Liver (tissue), 9 donors: ENCODE measurements around the gene ELN. TPM values are rescaled to one million over a fixed set of nuclear protein-coding genes. Genes with fewer than 3 reads are reported as not detected.

Source experiments
- DNase-seq: peaks from one replicate; pipeline ENCODE4 v3.0.0-alpha.2; 2017; ENCODE audit warnings: low spot score
- H3K27ac ChIP-seq, 2 donors: one replicate each; pipeline ENCODE4 v1.7.0; 2013; ENCODE audit warnings: inconsistent platforms in 2 of 2, low read length in 2 of 2, control low read depth in 1 of 2, low read depth in 1 of 2, mild to moderate bottlenecking in 1 of 2
- H3K27me3 ChIP-seq, 4 donors: one replicate each; pipeline versions ENCODE4 v1.6.1 to v1.7.0; 2013; ENCODE audit warnings: low read length in 3 of 4, inconsistent platforms in 1 of 4, mild to moderate bottlenecking in 1 of 4, moderate library complexity in 1 of 4; ENCODE audit not compliant: control insufficient read depth in 4 of 4, insufficient read depth in 4 of 4
- H3K36me3 ChIP-seq, 4 donors: one replicate each; pipeline versions ENCODE4 v1.6.1 to v1.7.0; 2013; ENCODE audit warnings: low read length in 3 of 4, mild to moderate bottlenecking in 3 of 4, low read depth in 1 of 4, moderate library complexity in 1 of 4; ENCODE audit not compliant: control insufficient read depth in 4 of 4, insufficient read depth in 3 of 4
- H3K4me1 ChIP-seq, 4 donors: one replicate each; pipeline versions ENCODE4 v1.6.1 to v1.7.0; 2013; ENCODE audit warnings: low read length in 3 of 4, mild to moderate bottlenecking in 3 of 4, moderate library complexity in 1 of 4; ENCODE audit not compliant: control insufficient read depth in 4 of 4, insufficient read depth in 4 of 4
- H3K4me3 ChIP-seq, 3 donors: one replicate each; pipeline versions ENCODE4 v1.6.1 to v1.7.0; 2013; ENCODE audit warnings: low read length in 3 of 3, control low read depth in 1 of 3, low read depth in 1 of 3, mild to moderate bottlenecking in 1 of 3
- H3K9ac ChIP-seq, 2 donors: one replicate each; pipeline ENCODE4 v1.7.0; 2013; ENCODE audit warnings: low read length in 2 of 2, mild to moderate bottlenecking in 2 of 2, moderate library complexity in 2 of 2, control low read depth in 1 of 2, low read depth in 1 of 2
- H3K9me3 ChIP-seq, 4 donors: one replicate each; pipeline versions ENCODE4 v1.6.1 to v1.7.0; 2013; ENCODE audit warnings: low read length in 3 of 4; ENCODE audit not compliant: control insufficient read depth in 4 of 4
- EGR1 ChIP-seq, 2 donors: IDR thresholded peaks; 2 replicates each; pipeline ENCODE4 v1.6.1; 2016 to 2018; ENCODE audit warnings: antibody characterized with exemption in 2 of 2, low read depth in 2 of 2
- FOXA1 ChIP-seq: IDR thresholded peaks from 2 replicates; pipeline ENCODE4 v1.6.1; 2016; ENCODE audit warnings: antibody characterized with exemption
- FOXA2 ChIP-seq: IDR thresholded peaks from 2 replicates; pipeline ENCODE4 v1.6.1; 2016; ENCODE audit warnings: antibody characterized with exemption
- GABPA ChIP-seq, 2 donors: IDR thresholded peaks in 1 of 2; conservative IDR thresholded peaks in 1 of 2; 2 replicates each; pipeline ENCODE4 v1.6.1; 2016; ENCODE audit warnings: antibody characterized with exemption in 2 of 2, mild to moderate bottlenecking in 1 of 2, moderate library complexity in 1 of 2
- HNF4A ChIP-seq, 2 donors: conservative IDR thresholded peaks; 2 replicates each; pipeline ENCODE4 v1.6.1; 2016; ENCODE audit warnings: antibody characterized with exemption in 2 of 2, mild to moderate bottlenecking in 2 of 2
- HNF4G ChIP-seq: IDR thresholded peaks from 2 replicates; pipeline ENCODE4 v1.6.1; 2016; ENCODE audit warnings: antibody characterized with exemption
- JUND ChIP-seq, 2 donors: IDR thresholded peaks; 2 replicates each; pipeline ENCODE4 v1.6.1; 2016; ENCODE audit warnings: antibody characterized with exemption in 2 of 2
- NR2F2 ChIP-seq: IDR thresholded peaks from 2 replicates; pipeline ENCODE4 v1.6.1; 2016; ENCODE audit warnings: antibody characterized with exemption
- RAD21 ChIP-seq, 2 donors: IDR thresholded peaks; 2 replicates each; pipeline ENCODE4 v1.6.1; 2016; ENCODE audit warnings: antibody characterized with exemption in 2 of 2, mild to moderate bottlenecking in 2 of 2
- RXRA ChIP-seq, 2 donors: IDR thresholded peaks; 2 replicates each; pipeline ENCODE4 v1.6.1; 2017 to 2018; ENCODE audit warnings: antibody characterized with exemption in 2 of 2, mild to moderate bottlenecking in 1 of 2
- SP1 ChIP-seq: IDR thresholded peaks from 2 replicates; pipeline ENCODE4 v1.6.1; 2018; ENCODE audit warnings: antibody characterized with exemption, mild to moderate bottlenecking
- YY1 ChIP-seq: IDR thresholded peaks from 2 replicates; pipeline ENCODE4 v1.6.1; 2016; ENCODE audit warnings: antibody characterized with exemption, mild to moderate bottlenecking
- WGBS: extraction: QIAGEN DNeasy Blood & Tissue Kit; methylation state at CpG from one replicate; pipeline ENCODE4 v1.1.7; 2013; 5-methylcytosine and 5-hydroxymethylcytosine counted together
- polyA plus RNA-seq, 2 donors: library from polyadenylated mRNA; stranded (reverse) in 1 of 2; unstranded in 1 of 2; fragments of 200-250 nt in 1 of 2; fragments of >200 nt in 1 of 2; fragmentation: Nextera tagmentation in 1 of 2; extraction: Ambion mirVana in 1 of 2; gene quantifications; one replicate each; pipeline versions ENCODE4 v1.2.1 to v1.2.3, GENCODE V29; 2013 to 2015
- total RNA-seq, 2 donors: library from RNA; depleted of rRNA; stranded (reverse); fragments of >200 nt; gene quantifications; one replicate each; pipeline ENCODE4 v1.2.3, GENCODE V29; 2014
- TF ChIP-seq, protein P1 (sequence below): IDR thresholded peaks from 2 replicates; pipeline ENCODE4 v1.6.1; 2016; ENCODE audit warnings: antibody characterized with exemption
- TF ChIP-seq, protein P2 (sequence below): fragments of 150-350 bp; IDR thresholded peaks from 2 replicates; pipeline ENCODE4 v1.5.1; 2017; ENCODE audit warnings: improper control_type of control experiment, low read depth, low read length; ENCODE audit not compliant: missing input control
- TF ChIP-seq, protein P3 (sequence below): IDR thresholded peaks from 2 replicates; pipeline ENCODE4 v1.6.1; 2016; ENCODE audit warnings: antibody characterized with exemption
- TF ChIP-seq, protein P4 (sequence below): IDR thresholded peaks from 2 replicates; pipeline ENCODE4 v1.6.1; 2016; ENCODE audit warnings: antibody characterized with exemption
- TF ChIP-seq, protein P5 (sequence below): IDR thresholded peaks from 2 replicates; pipeline ENCODE4 v1.6.1; 2016; ENCODE audit warnings: antibody characterized with exemption, mild to moderate bottlenecking
- donor health status: healthy.
- donor health status: healthy.
- donor health status: healthy.
- donor health status: healthy.
- donor health status: healthy.

Gene ELN
- total and polyA plus RNA-seq, 4 donors: 2.7 to 16.3 (median 9.7) TPM

DNA sequence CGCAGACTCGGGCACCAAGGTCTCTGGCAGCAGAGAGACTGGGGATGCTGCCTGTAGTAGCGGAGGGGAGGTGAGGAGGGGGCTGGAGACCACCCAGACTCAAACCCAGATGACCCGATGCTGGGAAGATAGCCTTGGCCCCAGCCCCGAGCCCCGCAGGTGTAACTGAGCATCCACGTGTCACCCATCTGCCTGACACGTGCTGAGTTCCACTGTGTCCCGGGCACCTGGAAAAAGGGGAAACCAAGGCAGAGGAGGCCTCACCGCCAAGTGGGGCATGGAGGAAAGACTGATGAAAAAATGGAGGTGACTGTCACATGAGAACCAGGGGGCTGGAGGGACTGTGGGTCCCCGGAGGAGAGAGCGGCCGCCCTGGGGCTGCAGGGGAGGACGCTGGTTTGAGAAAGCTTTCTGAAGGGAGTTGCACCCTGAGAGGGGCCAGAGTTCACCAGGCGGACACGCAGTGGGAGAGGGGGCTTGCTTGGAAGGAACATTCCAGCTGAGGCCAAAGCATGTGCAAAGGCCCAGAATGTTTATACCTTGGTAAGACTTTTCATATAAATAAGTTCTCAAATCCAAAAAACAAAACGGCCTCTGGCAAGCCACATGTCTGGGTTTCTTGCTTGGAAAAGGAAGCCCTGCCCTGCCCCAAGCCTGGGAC is 27.4 kb upstream of the ELN start:
- no peak overlapping the region for H3K9ac ChIP-seq
- H3K9me3 ChIP-seq: no peaks in the 10 kb centered on the region
- no peak overlapping the region for H3K4me3 ChIP-seq
- 90% methylated on average over 17 of the region's 17 CpGs for WGBS
- no peaks in the 10 kb centered on the region for H3K36me3 ChIP-seq
- no peak for DNase-seq
- no peaks in the 10 kb centered on the region for H3K4me1 ChIP-seq
- H3K27ac ChIP-seq: no peak overlapping the region
- TF ChIP-seq GABPA (IDR thresholded peaks at IDR 0.05 in 1 of 2, conservative IDR thresholded peaks at IDR 0.05 in 1 of 2) (no peak), FOXA2 (no peak)
- TF ChIP-seq, protein P1, sequence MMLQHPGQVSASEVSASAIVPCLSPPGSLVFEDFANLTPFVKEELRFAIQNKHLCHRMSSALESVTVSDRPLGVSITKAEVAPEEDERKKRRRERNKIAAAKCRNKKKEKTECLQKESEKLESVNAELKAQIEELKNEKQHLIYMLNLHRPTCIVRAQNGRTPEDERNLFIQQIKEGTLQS: no peak
- TF ChIP-seq, protein P2, sequence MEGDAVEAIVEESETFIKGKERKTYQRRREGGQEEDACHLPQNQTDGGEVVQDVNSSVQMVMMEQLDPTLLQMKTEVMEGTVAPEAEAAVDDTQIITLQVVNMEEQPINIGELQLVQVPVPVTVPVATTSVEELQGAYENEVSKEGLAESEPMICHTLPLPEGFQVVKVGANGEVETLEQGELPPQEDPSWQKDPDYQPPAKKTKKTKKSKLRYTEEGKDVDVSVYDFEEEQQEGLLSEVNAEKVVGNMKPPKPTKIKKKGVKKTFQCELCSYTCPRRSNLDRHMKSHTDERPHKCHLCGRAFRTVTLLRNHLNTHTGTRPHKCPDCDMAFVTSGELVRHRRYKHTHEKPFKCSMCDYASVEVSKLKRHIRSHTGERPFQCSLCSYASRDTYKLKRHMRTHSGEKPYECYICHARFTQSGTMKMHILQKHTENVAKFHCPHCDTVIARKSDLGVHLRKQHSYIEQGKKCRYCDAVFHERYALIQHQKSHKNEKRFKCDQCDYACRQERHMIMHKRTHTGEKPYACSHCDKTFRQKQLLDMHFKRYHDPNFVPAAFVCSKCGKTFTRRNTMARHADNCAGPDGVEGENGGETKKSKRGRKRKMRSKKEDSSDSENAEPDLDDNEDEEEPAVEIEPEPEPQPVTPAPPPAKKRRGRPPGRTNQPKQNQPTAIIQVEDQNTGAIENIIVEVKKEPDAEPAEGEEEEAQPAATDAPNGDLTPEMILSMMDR: no peak
- H3K27me3 ChIP-seq: no peaks in the 10 kb centered on the region

DNA sequence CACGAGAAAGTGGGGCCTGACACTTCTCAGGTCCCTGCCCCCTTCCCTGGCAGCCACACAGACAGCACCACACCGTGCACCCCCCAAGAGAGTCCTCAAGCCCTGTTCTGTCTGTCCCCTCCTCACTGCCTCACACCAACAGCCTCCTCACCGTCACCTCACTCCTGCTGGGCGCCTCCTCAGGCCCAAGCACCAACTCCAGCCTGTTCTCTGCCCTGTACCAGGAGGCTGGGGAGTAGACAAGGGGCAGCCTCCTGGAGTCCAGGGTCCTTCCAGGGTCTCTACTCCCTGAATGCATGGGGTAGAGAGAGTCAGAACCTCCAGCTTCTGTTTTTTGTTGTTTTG is 26.9 kb upstream of the ELN start:
- Histone ChIP-seq H3K36me3 (no peaks in the 10 kb centered on the region), H3K27ac (no peak overlapping the region), H3K9me3 (no peaks in the 10 kb centered on the region), H3K4me3 (no peak overlapping the region), H3K9ac (no peak overlapping the region), H3K4me1 (no peaks in the 10 kb centered on the region), H3K27me3 (no peaks in the 10 kb centered on the region)
- DNase-seq: no peak
- no peak for TF ChIP-seq NR2F2
- TF ChIP-seq JUND (IDR thresholded peaks at IDR 0.05): no peak
- TF ChIP-seq RAD21 (IDR thresholded peaks at IDR 0.05): no peak
- TF ChIP-seq SP1: no peak
- TF ChIP-seq YY1: no peak
- TF ChIP-seq GABPA (IDR thresholded peaks at IDR 0.05 in 1 of 2, conservative IDR thresholded peaks at IDR 0.05 in 1 of 2): no peak
- TF ChIP-seq FOXA1: no peak
- 83% methylated on average over 4 of the region's 4 CpGs for WGBS

DNA sequence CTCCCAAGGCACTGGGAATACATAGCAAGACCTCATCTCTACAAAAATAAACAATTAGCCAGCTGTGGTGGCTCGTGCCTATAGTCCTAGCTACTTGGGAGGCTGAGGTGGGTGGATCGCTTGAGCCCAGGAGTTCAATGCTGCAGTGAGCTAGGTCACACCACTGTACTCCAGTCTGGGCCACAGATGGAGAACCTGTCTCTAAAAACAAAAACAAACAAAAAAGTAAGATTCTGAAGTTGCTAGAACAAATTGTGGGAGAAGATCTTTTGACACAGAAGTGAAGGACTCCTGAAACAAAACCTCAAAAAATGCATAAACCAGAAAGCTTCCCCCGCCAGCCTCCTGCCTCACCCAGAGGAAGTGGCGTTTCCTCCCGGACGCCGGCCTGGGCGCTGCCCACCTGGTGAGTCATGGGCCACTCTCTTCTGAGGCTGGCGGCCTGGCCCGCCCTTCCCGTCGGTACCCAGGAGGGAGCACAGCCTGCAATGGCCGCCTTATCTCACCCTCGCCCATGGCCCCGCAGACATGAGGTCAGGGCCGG is 25.4 kb upstream of the ELN start:
- Histone ChIP-seq H3K4me3 (no peak overlapping the region), H3K9ac (no peak overlapping the region)
- no peak for TF ChIP-seq YY1
- TF ChIP-seq, protein P3, sequence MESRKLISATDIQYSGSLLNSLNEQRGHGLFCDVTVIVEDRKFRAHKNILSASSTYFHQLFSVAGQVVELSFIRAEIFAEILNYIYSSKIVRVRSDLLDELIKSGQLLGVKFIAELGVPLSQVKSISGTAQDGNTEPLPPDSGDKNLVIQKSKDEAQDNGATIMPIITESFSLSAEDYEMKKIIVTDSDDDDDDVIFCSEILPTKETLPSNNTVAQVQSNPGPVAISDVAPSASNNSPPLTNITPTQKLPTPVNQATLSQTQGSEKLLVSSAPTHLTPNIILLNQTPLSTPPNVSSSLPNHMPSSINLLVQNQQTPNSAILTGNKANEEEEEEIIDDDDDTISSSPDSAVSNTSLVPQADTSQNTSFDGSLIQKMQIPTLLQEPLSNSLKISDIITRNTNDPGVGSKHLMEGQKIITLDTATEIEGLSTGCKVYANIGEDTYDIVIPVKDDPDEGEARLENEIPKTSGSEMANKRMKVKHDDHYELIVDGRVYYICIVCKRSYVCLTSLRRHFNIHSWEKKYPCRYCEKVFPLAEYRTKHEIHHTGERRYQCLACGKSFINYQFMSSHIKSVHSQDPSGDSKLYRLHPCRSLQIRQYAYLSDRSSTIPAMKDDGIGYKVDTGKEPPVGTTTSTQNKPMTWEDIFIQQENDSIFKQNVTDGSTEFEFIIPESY: no peak
- TF ChIP-seq, protein P2: no peak
- TF ChIP-seq, protein P4, sequence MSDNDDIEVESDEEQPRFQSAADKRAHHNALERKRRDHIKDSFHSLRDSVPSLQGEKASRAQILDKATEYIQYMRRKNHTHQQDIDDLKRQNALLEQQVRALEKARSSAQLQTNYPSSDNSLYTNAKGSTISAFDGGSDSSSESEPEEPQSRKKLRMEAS: no peak
- no peak for TF ChIP-seq RXRA (IDR thresholded peaks at IDR 0.05)
- no peak for TF ChIP-seq SP1
- no peak for TF ChIP-seq HNF4G
- TF ChIP-seq EGR1 (IDR thresholded peaks at IDR 0.05; ENCODE audit: low read depth in 2 of 2): no peak
- TF ChIP-seq RAD21 (IDR thresholded peaks at IDR 0.05): no peak
- TF ChIP-seq, protein P5, sequence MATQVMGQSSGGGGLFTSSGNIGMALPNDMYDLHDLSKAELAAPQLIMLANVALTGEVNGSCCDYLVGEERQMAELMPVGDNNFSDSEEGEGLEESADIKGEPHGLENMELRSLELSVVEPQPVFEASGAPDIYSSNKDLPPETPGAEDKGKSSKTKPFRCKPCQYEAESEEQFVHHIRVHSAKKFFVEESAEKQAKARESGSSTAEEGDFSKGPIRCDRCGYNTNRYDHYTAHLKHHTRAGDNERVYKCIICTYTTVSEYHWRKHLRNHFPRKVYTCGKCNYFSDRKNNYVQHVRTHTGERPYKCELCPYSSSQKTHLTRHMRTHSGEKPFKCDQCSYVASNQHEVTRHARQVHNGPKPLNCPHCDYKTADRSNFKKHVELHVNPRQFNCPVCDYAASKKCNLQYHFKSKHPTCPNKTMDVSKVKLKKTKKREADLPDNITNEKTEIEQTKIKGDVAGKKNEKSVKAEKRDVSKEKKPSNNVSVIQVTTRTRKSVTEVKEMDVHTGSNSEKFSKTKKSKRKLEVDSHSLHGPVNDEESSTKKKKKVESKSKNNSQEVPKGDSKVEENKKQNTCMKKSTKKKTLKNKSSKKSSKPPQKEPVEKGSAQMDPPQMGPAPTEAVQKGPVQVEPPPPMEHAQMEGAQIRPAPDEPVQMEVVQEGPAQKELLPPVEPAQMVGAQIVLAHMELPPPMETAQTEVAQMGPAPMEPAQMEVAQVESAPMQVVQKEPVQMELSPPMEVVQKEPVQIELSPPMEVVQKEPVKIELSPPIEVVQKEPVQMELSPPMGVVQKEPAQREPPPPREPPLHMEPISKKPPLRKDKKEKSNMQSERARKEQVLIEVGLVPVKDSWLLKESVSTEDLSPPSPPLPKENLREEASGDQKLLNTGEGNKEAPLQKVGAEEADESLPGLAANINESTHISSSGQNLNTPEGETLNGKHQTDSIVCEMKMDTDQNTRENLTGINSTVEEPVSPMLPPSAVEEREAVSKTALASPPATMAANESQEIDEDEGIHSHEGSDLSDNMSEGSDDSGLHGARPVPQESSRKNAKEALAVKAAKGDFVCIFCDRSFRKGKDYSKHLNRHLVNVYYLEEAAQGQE: no peak
- no peak for TF ChIP-seq HNF4A (conservative IDR thresholded peaks at IDR 0.05)
- TF ChIP-seq FOXA2: no peak

More for the DNA sequence above, 25.4 kb upstream of the ELN start:
- H3K27ac ChIP-seq: no peak overlapping the region
- H3K9me3 ChIP-seq: no peaks in the 10 kb centered on the region
- no peak for DNase-seq
- H3K27me3 ChIP-seq: peaks cover 0 to 2% (median 0%) of the 10 kb centered on the region in 4 donors
- no peaks in the 10 kb centered on the region for H3K4me1 ChIP-seq
- no peaks in the 10 kb centered on the region for H3K36me3 ChIP-seq
- WGBS: 56% methylated on average over 16 of the region's 16 CpGs
